ENCODE measurements around the gene SLC15A2.

The SLC15A2 gene

DNA sequence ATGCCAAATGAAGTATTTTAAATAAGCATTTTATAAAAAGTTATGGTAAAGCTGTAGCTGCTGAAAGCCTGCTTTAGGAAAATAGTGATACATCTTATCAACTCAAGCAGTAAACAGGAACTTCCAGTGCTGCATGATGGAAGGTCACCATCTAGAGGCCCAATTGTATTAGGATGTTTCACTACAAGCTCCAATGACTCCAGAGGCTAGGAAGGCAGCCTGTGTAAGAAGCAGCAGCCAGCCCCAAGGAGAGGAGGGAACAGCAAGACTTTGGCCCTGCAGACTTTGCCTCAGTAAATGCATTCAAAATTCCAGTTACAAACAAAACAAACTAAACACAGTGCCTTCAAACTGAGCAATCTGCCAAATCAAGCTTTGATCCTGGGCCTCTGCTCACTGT lies 95.7 kb downstream of the SLC15A2 start:
- DNase-seq, result no peak

- DNase-seq, result no peak
Measured at GRCh38 chr3:121992601-121993560, 98.7 kb downstream of the SLC15A2 start.
